Astrocyte (in vitro differentiated cells and primary cell): ENCODE results near the gene SPTLC3. TPM values are rescaled to one million over a fixed set of nuclear protein-coding genes. Genes with fewer than 3 reads are reported as not detected.

Experiments
- DNase-seq: peaks from one replicate; pipeline ENCODE4 v3.0.0-alpha.2; 2010; ENCODE audit warnings: low read depth
- FAIRE-seq: peaks from 2 replicates; lab custom pipeline; 2011; peaks lifted over from hg19 to GRCh38; lab: Jason Lieb, UNC
- H2AFZ ChIP-seq: 2 replicates; pipeline ENCODE4 v1.6.0; 2012; ENCODE audit warnings: low read depth, low read length, inconsistent platforms
- H3K27ac ChIP-seq: 2 replicates; pipeline ENCODE4 v1.5.1; 2011; ENCODE audit warnings: low read depth, low read length, inconsistent platforms
- H3K27me3 ChIP-seq: 2 replicates; pipeline ENCODE4 v1.6.0; 2011; ENCODE audit warnings: low read length, inconsistent platforms; ENCODE audit not compliant: insufficient read depth
- H3K36me3 ChIP-seq: 2 replicates; pipeline ENCODE4 v1.5.1; 2011; ENCODE audit warnings: low read length, inconsistent platforms; ENCODE audit not compliant: insufficient read depth
- H3K4me1 ChIP-seq: 2 replicates; pipeline ENCODE4 v1.5.1; 2011; ENCODE audit warnings: low read length, inconsistent platforms; ENCODE audit not compliant: insufficient read depth
- H3K4me2 ChIP-seq: 2 replicates; pipeline ENCODE4 v1.6.0; 2012; ENCODE audit warnings: low read length, inconsistent platforms
- H3K4me3 ChIP-seq: 2 replicates; pipeline ENCODE4 v1.5.1; 2011; ENCODE audit warnings: low read depth, mild to moderate bottlenecking, low read length, inconsistent platforms; ENCODE audit not compliant: insufficient read depth
- H3K79me2 ChIP-seq: 2 replicates; pipeline ENCODE4 v1.6.0; 2012; ENCODE audit warnings: mild to moderate bottlenecking, low read length, inconsistent platforms; ENCODE audit not compliant: insufficient read depth
- H3K9ac ChIP-seq: 2 replicates; pipeline ENCODE4 v1.6.0; 2012; ENCODE audit warnings: mild to moderate bottlenecking, low read length, inconsistent platforms
- H3K9me3 ChIP-seq: 2 replicates; pipeline ENCODE4 v1.5.1; 2012; ENCODE audit warnings: low read depth, mild to moderate bottlenecking, low read length, inconsistent platforms; ENCODE audit not compliant: insufficient read depth
- H4K20me1 ChIP-seq: 2 replicates; pipeline ENCODE4 v1.6.0; 2012; ENCODE audit warnings: low read length, inconsistent platforms; ENCODE audit not compliant: insufficient read depth
- H3K27ac Mint-ChIP-seq: one replicate; pipeline ENCODE4 v1.8.0; 2021; ENCODE audit warnings: mild to moderate bottlenecking, mixed read lengths; ENCODE audit not compliant: unreplicated experiment
- H3K27me3 Mint-ChIP-seq: one replicate; pipeline ENCODE4 v1.8.0; 2021; ENCODE audit warnings: low read depth, mixed read lengths; ENCODE audit not compliant: unreplicated experiment
- H3K36me3 Mint-ChIP-seq: one replicate; pipeline ENCODE4 v1.8.0; 2021; ENCODE audit warnings: low read depth, mixed read lengths; ENCODE audit not compliant: unreplicated experiment
- H3K4me1 Mint-ChIP-seq: one replicate; pipeline ENCODE4 v1.8.0; 2021; ENCODE audit warnings: low read depth, mixed read lengths; ENCODE audit not compliant: unreplicated experiment
- H3K4me3 Mint-ChIP-seq: one replicate; pipeline ENCODE4 v1.8.0; 2021; ENCODE audit warnings: mild to moderate bottlenecking, moderate library complexity, mixed read lengths; ENCODE audit not compliant: unreplicated experiment
- H3K9me3 Mint-ChIP-seq: one replicate; pipeline ENCODE4 v1.8.0; 2021; ENCODE audit warnings: mild to moderate bottlenecking, mixed read lengths; ENCODE audit not compliant: unreplicated experiment
- EZH2 ChIP-seq: IDR thresholded peaks from 2 replicates; pipeline ENCODE4 v1.6.1; 2012; ENCODE audit warnings: mild to moderate bottlenecking, low read length, inconsistent platforms; ENCODE audit not compliant: insufficient read depth
- total RNA-seq: library from RNA; stranded (reverse); gene quantifications from 2 replicates; pipeline ENCODE4 v1.2.1, GENCODE V29; 2021
- TF ChIP-seq, protein P1 (sequence below): IDR thresholded peaks from 2 replicates; pipeline ENCODE4 v1.5.1; 2011; ENCODE audit warnings: low read depth, mild to moderate bottlenecking, inconsistent platforms, low read length, moderate library complexity; ENCODE audit not compliant: insufficient read depth

Gene SPTLC3
- total RNA-seq, 1 donor from 2014 or later, result 5.7 TPM

- H3K27ac Mint-ChIP-seq, result no peak overlapping the region
- TF ChIP-seq, protein P1, sequence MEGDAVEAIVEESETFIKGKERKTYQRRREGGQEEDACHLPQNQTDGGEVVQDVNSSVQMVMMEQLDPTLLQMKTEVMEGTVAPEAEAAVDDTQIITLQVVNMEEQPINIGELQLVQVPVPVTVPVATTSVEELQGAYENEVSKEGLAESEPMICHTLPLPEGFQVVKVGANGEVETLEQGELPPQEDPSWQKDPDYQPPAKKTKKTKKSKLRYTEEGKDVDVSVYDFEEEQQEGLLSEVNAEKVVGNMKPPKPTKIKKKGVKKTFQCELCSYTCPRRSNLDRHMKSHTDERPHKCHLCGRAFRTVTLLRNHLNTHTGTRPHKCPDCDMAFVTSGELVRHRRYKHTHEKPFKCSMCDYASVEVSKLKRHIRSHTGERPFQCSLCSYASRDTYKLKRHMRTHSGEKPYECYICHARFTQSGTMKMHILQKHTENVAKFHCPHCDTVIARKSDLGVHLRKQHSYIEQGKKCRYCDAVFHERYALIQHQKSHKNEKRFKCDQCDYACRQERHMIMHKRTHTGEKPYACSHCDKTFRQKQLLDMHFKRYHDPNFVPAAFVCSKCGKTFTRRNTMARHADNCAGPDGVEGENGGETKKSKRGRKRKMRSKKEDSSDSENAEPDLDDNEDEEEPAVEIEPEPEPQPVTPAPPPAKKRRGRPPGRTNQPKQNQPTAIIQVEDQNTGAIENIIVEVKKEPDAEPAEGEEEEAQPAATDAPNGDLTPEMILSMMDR, result no peak
- TF ChIP-seq EZH2, result no peak
- no peak overlapping the region for H2AFZ ChIP-seq
Observed at GRCh38 chr20:13120471-13120870, 111.7 kb downstream of the SPTLC3 start.

GRCh38 chr20:13121840-13122515 is 113.2 kb downstream of the SPTLC3 start:
- no peaks in the 10 kb centered on the region for H3K9me3 Mint-ChIP-seq
- H3K4me1 Mint-ChIP-seq, result no peaks in the 10 kb centered on the region

More at GRCh38 chr20:13120471-13120870, 111.7 kb downstream of the SPTLC3 start:
- Histone ChIP-seq H3K27ac (no peak overlapping the region), H3K4me2 (no peak overlapping the region), H3K4me1 (no peaks in the 10 kb centered on the region), H3K9ac (no peak overlapping the region), H3K79me2 (no peaks in the 10 kb centered on the region), H4K20me1 (no peaks in the 10 kb centered on the region), H3K4me3 (no peak overlapping the region), H3K9me3 (no peaks in the 10 kb centered on the region), H3K36me3 (no peaks in the 10 kb centered on the region), H3K27me3 (no peaks in the 10 kb centered on the region)
- H3K4me3 Mint-ChIP-seq, result no peak overlapping the region
- FAIRE-seq (no peak), DNase-seq (no peak)
- H3K36me3 Mint-ChIP-seq, result peaks cover 2% of the 10 kb centered on the region
- H3K27me3 Mint-ChIP-seq, result peaks cover 3% of the 10 kb centered on the region
- no peaks in the 10 kb centered on the region for H3K4me1 Mint-ChIP-seq
- no peaks in the 10 kb centered on the region for H3K9me3 Mint-ChIP-seq

More at GRCh38 chr20:13121840-13122515, 113.2 kb downstream of the SPTLC3 start:
- H3K9me3 ChIP-seq, result no peaks in the 10 kb centered on the region
- no peaks in the 10 kb centered on the region for H3K36me3 ChIP-seq
- no peak for FAIRE-seq
- H4K20me1 ChIP-seq, result no peaks in the 10 kb centered on the region
- H3K9ac ChIP-seq, result no peak overlapping the region
- H3K4me3 ChIP-seq, result no peak overlapping the region
- H3K4me2 ChIP-seq, result no peak overlapping the region
- H3K4me1 ChIP-seq, result no peaks in the 10 kb centered on the region
- H3K4me3 Mint-ChIP-seq, result no peak overlapping the region
- no peak for DNase-seq
- no peaks in the 10 kb centered on the region for H3K79me2 ChIP-seq
- no peak overlapping the region for H3K27ac ChIP-seq
- no peak overlapping the region for H3K27ac Mint-ChIP-seq
- no peak overlapping the region for H2AFZ ChIP-seq
- H3K27me3 ChIP-seq, result no peaks in the 10 kb centered on the region
- no peak for TF ChIP-seq EZH2
- TF ChIP-seq, protein P1, result no peak
- peaks cover 2% of the 10 kb centered on the region for H3K36me3 Mint-ChIP-seq
- peaks cover 3% of the 10 kb centered on the region for H3K27me3 Mint-ChIP-seq
